ENCODE results near the gene RBFOX2.

- TF ChIP-seq CTCF (IDR thresholded peaks at IDR 0.05; ENCODE audit: low read depth, low read length, missing input control) (no peak), SP1 (IDR thresholded peaks at IDR 0.05) (peak; percentile 11), YY1 (IDR thresholded peaks at IDR 0.05) (no peak), REST (IDR thresholded peaks at IDR 0.05) (no peak)
These were observed 209.2 kb downstream of the RBFOX2 start for GRCh38 chr22:35819421-35819820.
